H1 (cell line): Measurements from ENCODE around the gene CCDC182. TPM values are rescaled to one million over a fixed set of nuclear protein-coding genes. Genes with fewer than 3 reads are reported as not detected.
A peak's percentile ranks its signal among the peaks of the same experiment; 100 is the strongest.

Experiments
- CTCF ChIA-PET: fragments of 300-600 bp; sonication (Branson Sonifier 250); formaldehyde crosslinking; loops from one replicate; lab custom pipeline; 2021; ENCODE audit not compliant: partially characterized antibody; lab: Charles Lee
- POLR2A ChIA-PET: fragments of 300-600 bp; sonication (Branson Sonifier 250); formaldehyde crosslinking; loops from one replicate; lab custom pipeline; 2021; ENCODE audit warnings: inconsistent platforms; ENCODE audit not compliant: partially characterized antibody; lab: Charles Lee
- DNase-seq, 2 experiments: peaks; one replicate each; pipeline versions ENCODE4 v3.0.0 to v3.0.0-alpha.2; 2010 to 2022; ENCODE audit warnings: low spot score in 2 of 2, low read depth in 1 of 2, mixed read lengths in 1 of 2
- FAIRE-seq: peaks from 2 replicates; lab custom pipeline; 2011; peaks lifted over from hg19 to GRCh38; lab: Jason Lieb, UNC
- H2AFZ ChIP-seq: 2 replicates; pipeline ENCODE4 v1.8.1; 2012; ENCODE audit warnings: low read length, inconsistent platforms
- H2AK5ac ChIP-seq: 2 replicates; pipeline ENCODE4 v1.6.1; 2013; ENCODE audit warnings: low read depth, low read length
- H2BK120ac ChIP-seq: replicated peaks from 2 replicates; pipeline ENCODE3; 2013; ENCODE audit warnings: low read depth, low read length, inconsistent platforms
- H2BK12ac ChIP-seq: 2 replicates; pipeline ENCODE4 v1.6.1; 2013; ENCODE audit warnings: low read depth, low read length
- H2BK15ac ChIP-seq: 2 replicates; pipeline ENCODE4 v1.6.1; 2013; ENCODE audit warnings: low read length
- H2BK20ac ChIP-seq: 2 replicates; pipeline ENCODE4 v1.6.1; 2013; ENCODE audit warnings: low read length
- H2BK5ac ChIP-seq: 2 replicates; pipeline ENCODE4 v1.6.1; 2013; ENCODE audit warnings: low read depth, low read length
- H3K14ac ChIP-seq: 2 replicates; pipeline ENCODE4 v1.6.1; 2013; ENCODE audit warnings: inconsistent platforms; ENCODE audit not compliant: insufficient read length
- H3K18ac ChIP-seq: 2 replicates; pipeline ENCODE4 v1.6.1; 2013; ENCODE audit warnings: low read length; ENCODE audit errors: extremely low read depth
- H3K23ac ChIP-seq: 2 replicates; pipeline ENCODE4 v1.6.1; 2013; ENCODE audit warnings: inconsistent platforms; ENCODE audit not compliant: insufficient read length
- H3K23me2 ChIP-seq: 2 replicates; pipeline ENCODE4 v1.6.1; 2013; ENCODE audit warnings: low read depth, low read length
- H3K27ac ChIP-seq: 2 replicates; pipeline ENCODE4 v1.6.1; 2011; ENCODE audit warnings: low read depth, low read length, inconsistent platforms
- H3K27me3 ChIP-seq, 4 experiments: replicated peaks in 1 of 4; 1 replicate in 1 of 4; 2 replicates in 3 of 4; pipeline versions ENCODE4 v1.6.1 to v1.8.1; 2011 to 2013; ENCODE audit warnings: low read length in 3 of 4, mild to moderate bottlenecking in 3 of 4, inconsistent platforms in 2 of 4, mixed read lengths in 2 of 4, moderate library complexity in 1 of 4; ENCODE audit not compliant: control insufficient read depth in 3 of 4, insufficient read depth in 3 of 4; ENCODE audit errors: extremely low read depth in 1 of 4
- H3K36me3 ChIP-seq, 4 experiments: 2 replicates each; pipeline versions ENCODE4 v1.6.1 to v1.8.1; 2011 to 2013; ENCODE audit warnings: mild to moderate bottlenecking in 4 of 4, low read length in 3 of 4, moderate library complexity in 2 of 4, control low read depth in 1 of 4, inconsistent platforms in 1 of 4; ENCODE audit not compliant: insufficient read depth in 4 of 4, control insufficient read depth in 2 of 4
- H3K4ac ChIP-seq: replicated peaks from 2 replicates; pipeline ENCODE3; 2013; ENCODE audit warnings: low read length, low read depth, mixed read lengths, inconsistent platforms; ENCODE audit not compliant: insufficient read length
- H3K4me1 ChIP-seq, 4 experiments: replicated peaks in 1 of 4; 1 replicate in 1 of 4; 2 replicates in 3 of 4; pipeline versions ENCODE4 v1.6.1 to v1.8.1; 2011 to 2013; ENCODE audit warnings: low read length in 3 of 4, inconsistent platforms in 2 of 4, mixed read lengths in 1 of 4; ENCODE audit not compliant: insufficient read depth in 4 of 4, control insufficient read depth in 3 of 4
- H3K4me2 ChIP-seq, 2 experiments: 2 replicates each; pipeline versions ENCODE4 v1.6.1 to v1.8.1; 2011 to 2013; ENCODE audit warnings: low read depth in 2 of 2, low read length in 2 of 2, control low read depth in 1 of 2, inconsistent platforms in 1 of 2, mild to moderate bottlenecking in 1 of 2; ENCODE audit not compliant: insufficient read depth in 1 of 2
- H3K4me3 ChIP-seq, 4 experiments: fragments of 200-600, 300-600 bp in 1 of 4; sonication (generic), shearing (Covaris generic), sonication (Bioruptor Twin) in 1 of 4; 2 replicates each; pipeline versions ENCODE4 v1.5.1 to v1.8.1; 2011 to 2016; ENCODE audit warnings: low read length in 4 of 4, low read depth in 3 of 4, control low read depth in 2 of 4, inconsistent platforms in 2 of 4, mild to moderate bottlenecking in 2 of 4, mixed read lengths in 1 of 4, moderate library complexity in 1 of 4; ENCODE audit not compliant: insufficient read depth in 2 of 4; ENCODE audit errors: extremely low read depth in 1 of 4
- H3K56ac ChIP-seq: replicated peaks from 2 replicates; pipeline ENCODE3; 2013; ENCODE audit warnings: low read depth, mild to moderate bottlenecking, mixed read lengths, low read length, inconsistent platforms; ENCODE audit not compliant: insufficient read length
- H3K79me1 ChIP-seq: 2 replicates; pipeline ENCODE4 v1.6.1; 2013; ENCODE audit warnings: low read depth, low read length, control low read depth
- H3K79me2 ChIP-seq, 2 experiments: 2 replicates each; pipeline versions ENCODE4 v1.6.1 to v1.8.1; 2012 to 2013; ENCODE audit warnings: low read length in 2 of 2, mild to moderate bottlenecking in 2 of 2, inconsistent platforms in 1 of 2; ENCODE audit not compliant: insufficient read depth in 2 of 2, control insufficient read depth in 1 of 2
- H3K9ac ChIP-seq, 4 experiments: replicated peaks in 1 of 4; 1 replicate in 1 of 4; 2 replicates in 3 of 4; pipeline versions ENCODE4 v1.6.1 to v1.8.1; 2011 to 2013; ENCODE audit warnings: low read depth in 3 of 4, low read length in 3 of 4, control low read depth in 2 of 4, mild to moderate bottlenecking in 2 of 4, moderate library complexity in 2 of 4, inconsistent platforms in 1 of 4; ENCODE audit errors: extremely low read depth in 1 of 4
- H3K9me3 ChIP-seq, 2 experiments: 2 replicates each; pipeline versions ENCODE4 v1.6.1 to v1.8.1; 2012 to 2013; ENCODE audit warnings: mild to moderate bottlenecking in 2 of 2, moderate library complexity in 2 of 2, control low read depth in 1 of 2, inconsistent platforms in 1 of 2, low read depth in 1 of 2, low read length in 1 of 2, mixed read lengths in 1 of 2; ENCODE audit not compliant: insufficient read depth in 2 of 2
- H4K20me1 ChIP-seq, 2 experiments: replicated peaks in 1 of 2; 2 replicates each; pipeline versions ENCODE3 to v1.8.1; 2011 to 2013; ENCODE audit warnings: inconsistent platforms in 2 of 2, low read length in 2 of 2, mild to moderate bottlenecking in 1 of 2; ENCODE audit not compliant: insufficient read depth in 2 of 2, control insufficient read depth in 1 of 2
- H4K5ac ChIP-seq: 2 replicates; pipeline ENCODE4 v1.6.1; 2013; ENCODE audit warnings: low read length, low read depth, mixed read lengths, inconsistent platforms; ENCODE audit not compliant: insufficient read length
- H4K8ac ChIP-seq: 2 replicates; pipeline ENCODE4 v1.8.0; 2013; ENCODE audit warnings: mild to moderate bottlenecking, moderate library complexity, low read length, inconsistent platforms; ENCODE audit not compliant: insufficient read depth; ENCODE audit errors: extremely low read depth
- H4K91ac ChIP-seq: replicated peaks from 2 replicates; pipeline ENCODE3; 2013; ENCODE audit warnings: low read length, mixed read lengths, inconsistent platforms; ENCODE audit not compliant: insufficient read length
- BACH1 ChIP-seq: IDR thresholded peaks from 2 replicates; pipeline ENCODE4 v1.6.1; 2012; ENCODE audit warnings: low read length, improper control_type of control experiment
- CBX8 ChIP-seq: fragments of 300-800, 300-1000 bp; sonication (generic); IDR thresholded peaks from 2 replicates; pipeline ENCODE4 v1.7.1; 2016; ENCODE audit warnings: low read depth, low read length, borderline replicate concordance
- CHD1 ChIP-seq: IDR thresholded peaks from 2 replicates; pipeline ENCODE4 v1.6.1; 2012; ENCODE audit warnings: low read depth, low read length, improper control_type of control experiment
- GABPA ChIP-seq: IDR thresholded peaks from 2 replicates; pipeline ENCODE4 v1.6.1; 2011; ENCODE audit warnings: mild to moderate bottlenecking, low read length, moderate library complexity, borderline replicate concordance; ENCODE audit not compliant: insufficient read depth
- TCF12 ChIP-seq: IDR thresholded peaks from 2 replicates; pipeline ENCODE4 v1.6.1; 2011; ENCODE audit warnings: low read depth, mild to moderate bottlenecking, low read length
- WGBS, 2 experiments: shearing (Covaris generic) in 1 of 2; methylation state at CpG; one replicate each; pipeline versions ENCODE4 v1.1.6 to v1.1.7; 2013 to 2015; ENCODE audit warnings: low lambda C conversion rate in 2 of 2, mixed read lengths in 2 of 2, inconsistent platforms in 1 of 2, low coverage in 1 of 2, missing lambda C conversion rate in 1 of 2; ENCODE audit not compliant: insufficient replicate concordance in 2 of 2, insufficient coverage in 1 of 2, insufficient read length in 1 of 2; ENCODE audit errors: extremely low coverage in 1 of 2, missing lambda C conversion rate in 1 of 2; 5-methylcytosine and 5-hydroxymethylcytosine counted together
- polyA plus RNA-seq, 7 experiments: library from polyadenylated mRNA; depleted of rRNA in 3 of 7; stranded (reverse) in 5 of 7; unstranded in 2 of 7; fragments of >200 nt in 5 of 7; fragments of 200-250 nt in 2 of 7; gene quantifications; 1 replicate in 5 of 7; 2 replicates in 1 of 7; 4 replicates in 1 of 7; pipeline versions ENCODE4 v1.2.1 to v1.2.3, GENCODE V29; 2011 to 2013; ENCODE audit warnings: missing spikeins in 2 of 7, mixed read lengths in 2 of 7
- total RNA-seq: library from RNA; stranded (reverse); fragmentation: NEBNext Ultra II Directional; extraction: Animal tissue kit (Norgen Biotek cat#: 25700); gene quantifications from 2 replicates; pipeline ENCODE4 v1.2.1, GENCODE V29; 2021
- TF ChIP-seq, protein P1 (sequence below): IDR thresholded peaks from 2 replicates; pipeline ENCODE4 v1.6.1; 2011; ENCODE audit warnings: low read depth, mild to moderate bottlenecking, low read length; ENCODE audit not compliant: insufficient read depth

CCDC182 gene
- total and polyA plus RNA-seq, 2 of the 8 experiments (the other 6 are each of a cell fraction or from before 2014, with no cell fraction given): not detected

DNA sequence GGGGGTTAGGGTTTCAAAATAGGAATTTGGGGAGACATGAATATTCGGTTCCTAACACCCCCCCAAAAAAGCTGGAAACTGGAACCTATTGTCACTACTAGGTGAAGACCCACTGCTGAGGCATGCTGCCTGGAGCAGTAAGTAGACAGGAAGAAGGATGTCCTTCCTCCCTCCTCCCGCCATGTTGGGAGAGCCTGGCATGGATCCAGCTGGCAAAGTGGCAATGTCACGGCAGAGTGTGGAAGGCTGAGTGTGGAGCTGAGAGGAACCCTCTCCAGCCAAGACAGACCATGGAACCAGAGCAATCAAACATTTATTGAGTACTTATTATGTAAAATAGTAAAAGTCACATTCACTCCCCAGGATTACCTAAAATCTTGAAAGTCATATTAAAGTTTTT is 49.0 kb downstream of the CCDC182 start:
- H3K56ac ChIP-seq: no peak overlapping the region
- ChIA-PET CTCF (interaction anchor here (0.7 to 2.7 kb wide), 12 partner anchors 9 to 133 kb away, joined by 3 to 12 read pairs (median 4); no protein-coding TSS in a partner anchor), POLR2A (interaction anchor here (1.2 kb wide), 1 partner anchor 14 kb away, joined by 3 read pairs; no protein-coding TSS in a partner anchor)
- no peak overlapping the region for H4K8ac ChIP-seq
- no peak overlapping the region for H4K91ac ChIP-seq
- H3K79me2 ChIP-seq: no peaks in the 10 kb centered on the region
- H4K5ac ChIP-seq: no peak overlapping the region
- no peak overlapping the region for H2BK12ac ChIP-seq
- WGBS, 2 experiments: 88% methylated on average over 3 of the region's 3 CpGs; no CpG with 5 or more reads in 1 of the 2 experiments
- no peaks in the 10 kb centered on the region for H3K36me3 ChIP-seq
- no peak overlapping the region for H3K9ac ChIP-seq
- H2AFZ ChIP-seq: no peak overlapping the region
- H2AK5ac ChIP-seq: no peak overlapping the region
- DNase-seq: peak in 1 of 2 experiments; percentile 13
- H3K18ac ChIP-seq: no peak overlapping the region
- H3K4me3 ChIP-seq: no peak overlapping the region
- no peak overlapping the region for H2BK15ac ChIP-seq
- peaks cover 0 to 6% (median 0%) of the 10 kb centered on the region in 4 experiments; a peak in 1 of 7 replicates for H3K4me1 ChIP-seq
- 0 out of 4 replicates have a peak, but pooled peaks cover 0 to 2% of the 10 kb centered on the region in 2 experiments for H3K9me3 ChIP-seq
- no peak overlapping the region for H3K23ac ChIP-seq
- H3K23me2 ChIP-seq: 0 out of 2 replicates have a peak, but pooled peaks cover 3% of the 10 kb centered on the region
- H3K79me1 ChIP-seq: no peaks in the 10 kb centered on the region
- no peak overlapping the region for H3K4ac ChIP-seq
- H3K27me3 ChIP-seq: no peaks in the 10 kb centered on the region
- no peaks in the 10 kb centered on the region for H4K20me1 ChIP-seq
- no peak overlapping the region for H2BK20ac ChIP-seq
- FAIRE-seq: no peak
- H3K14ac ChIP-seq: no peak overlapping the region
- H2BK120ac ChIP-seq: no peak overlapping the region
- no peak overlapping the region for H3K4me2 ChIP-seq
- no peak for TF ChIP-seq GABPA
- no peak for TF ChIP-seq BACH1
- TF ChIP-seq TCF12: no peak
- TF ChIP-seq, protein P1, sequence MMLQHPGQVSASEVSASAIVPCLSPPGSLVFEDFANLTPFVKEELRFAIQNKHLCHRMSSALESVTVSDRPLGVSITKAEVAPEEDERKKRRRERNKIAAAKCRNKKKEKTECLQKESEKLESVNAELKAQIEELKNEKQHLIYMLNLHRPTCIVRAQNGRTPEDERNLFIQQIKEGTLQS: no peak
- no peak for TF ChIP-seq CBX8
- no peak for TF ChIP-seq CHD1
- H3K27ac ChIP-seq: no peak overlapping the region
- H2BK5ac ChIP-seq: no peak overlapping the region
